H9 (cell line): Measurements from ENCODE around the gene LIX1. TPM values are rescaled to one million over a fixed set of nuclear protein-coding genes. Genes with fewer than 3 reads are reported as not detected.

ENCODE experiments used
- DNase-seq: peaks from one replicate; pipeline ENCODE4 v3.0.0-alpha.2; 2017
- H2AFZ ChIP-seq: one replicate; pipeline ENCODE4 v1.6.1; 2013; ENCODE audit warnings: mild to moderate bottlenecking, low read length, control low read depth, moderate library complexity
- H2AK5ac ChIP-seq: 2 replicates; pipeline ENCODE4 v1.6.1; 2013; ENCODE audit warnings: low read length, control low read depth, mixed read lengths; ENCODE audit not compliant: insufficient read length
- H2BK120ac ChIP-seq: one replicate; pipeline ENCODE4 v1.6.1; 2013; ENCODE audit warnings: low read depth, mild to moderate bottlenecking, low read length, control low read depth, inconsistent platforms; ENCODE audit not compliant: poor library complexity, severe bottlenecking
- H2BK12ac ChIP-seq: 2 replicates; pipeline ENCODE4 v1.6.1; 2013; ENCODE audit warnings: low read length, control low read depth, mixed read lengths, low read depth; ENCODE audit not compliant: insufficient read length
- H2BK15ac ChIP-seq: 2 replicates; pipeline ENCODE4 v1.6.1; 2013; ENCODE audit warnings: low read depth, low read length, control low read depth
- H2BK20ac ChIP-seq: one replicate; pipeline ENCODE4 v1.6.1; 2013; ENCODE audit warnings: low read depth, mild to moderate bottlenecking, low read length, control low read depth, inconsistent platforms; ENCODE audit not compliant: poor library complexity, severe bottlenecking
- H2BK5ac ChIP-seq: 2 replicates; pipeline ENCODE4 v1.6.1; 2013; ENCODE audit warnings: low read length, control low read depth, mixed read lengths; ENCODE audit not compliant: insufficient read length
- H3K14ac ChIP-seq: 2 replicates; pipeline ENCODE4 v1.6.1; 2013; ENCODE audit warnings: low read length, control low read depth; ENCODE audit not compliant: insufficient read depth
- H3K18ac ChIP-seq: 2 replicates; pipeline ENCODE4 v1.6.1; 2013; ENCODE audit warnings: low read depth, mild to moderate bottlenecking, mixed read lengths, low read length, control low read depth; ENCODE audit not compliant: insufficient read length
- H3K23ac ChIP-seq: 2 replicates; pipeline ENCODE4 v1.6.1; 2013; ENCODE audit warnings: low read length, control low read depth, mixed read lengths, low read depth; ENCODE audit not compliant: insufficient read length
- H3K23me2 ChIP-seq: 2 replicates; pipeline ENCODE4 v1.6.1; 2013; ENCODE audit warnings: low read depth, mild to moderate bottlenecking, mixed read lengths, low read length, control low read depth; ENCODE audit not compliant: insufficient read length, poor library complexity, severe bottlenecking
- H3K27ac ChIP-seq: 2 replicates; pipeline ENCODE4 v1.5.1; 2013; ENCODE audit warnings: low read length, control low read depth, mixed read lengths, low read depth; ENCODE audit not compliant: insufficient read length
- H3K27me3 ChIP-seq: 2 replicates; pipeline ENCODE4 v1.6.1; 2013; ENCODE audit warnings: low read length, control low read depth, inconsistent platforms; ENCODE audit not compliant: insufficient read depth
- H3K4ac ChIP-seq: 2 replicates; pipeline ENCODE4 v1.6.1; 2013; ENCODE audit warnings: low read depth, mild to moderate bottlenecking, control low read depth, inconsistent platforms, low read length, moderate library complexity
- H3K4me1 ChIP-seq: 2 replicates; pipeline ENCODE4 v1.6.1; 2013; ENCODE audit warnings: low read length, control low read depth, inconsistent platforms; ENCODE audit not compliant: insufficient read depth
- H3K4me2 ChIP-seq: 2 replicates; pipeline ENCODE4 v1.6.1; 2013; ENCODE audit warnings: low read length, control low read depth, mixed read lengths; ENCODE audit not compliant: insufficient read length, insufficient read depth
- H3K56ac ChIP-seq: 2 replicates; pipeline ENCODE4 v1.6.1; 2013; ENCODE audit warnings: low read depth, mild to moderate bottlenecking, mixed read lengths, low read length, control low read depth; ENCODE audit not compliant: insufficient read length
- H3K79me1 ChIP-seq: 2 replicates; pipeline ENCODE4 v1.6.1; 2013; ENCODE audit warnings: low read depth, mild to moderate bottlenecking, moderate library complexity, low read length, control low read depth, inconsistent platforms; ENCODE audit not compliant: insufficient read depth, poor library complexity, severe bottlenecking
- H3K79me2 ChIP-seq: 2 replicates; pipeline ENCODE4 v1.6.1; 2013; ENCODE audit warnings: low read length, control low read depth, inconsistent platforms; ENCODE audit not compliant: insufficient read depth
- H3K9ac ChIP-seq: 2 replicates; pipeline ENCODE4 v1.6.1; 2013; ENCODE audit warnings: low read length, control low read depth, mixed read lengths; ENCODE audit not compliant: insufficient read length; ENCODE audit errors: extremely low read depth
- H3K9me3 ChIP-seq: one replicate; pipeline ENCODE4 v1.6.1; 2013; ENCODE audit warnings: low read depth, low read length, inconsistent platforms; ENCODE audit not compliant: control insufficient read depth
- H3T11ph ChIP-seq: one replicate; pipeline ENCODE4 v1.6.1; 2013; ENCODE audit warnings: mild to moderate bottlenecking, low read length, control low read depth, inconsistent platforms
- H4K20me1 ChIP-seq: one replicate; pipeline ENCODE4 v1.6.1; 2013; ENCODE audit not compliant: control insufficient read depth, insufficient read length, insufficient read depth
- H4K5ac ChIP-seq: 2 replicates; pipeline ENCODE4 v1.6.1; 2013; ENCODE audit warnings: low read depth, mild to moderate bottlenecking, mixed read lengths, low read length, control low read depth; ENCODE audit not compliant: insufficient read length
- H4K8ac ChIP-seq: replicated peaks from 2 replicates; pipeline ENCODE4 v1.6.1; 2013; ENCODE audit warnings: low read length, control low read depth, mixed read lengths, low read depth; ENCODE audit not compliant: insufficient read length
- H4K91ac ChIP-seq: 2 replicates; pipeline ENCODE4 v1.6.1; 2013; ENCODE audit warnings: low read depth, mild to moderate bottlenecking, moderate library complexity, mixed read lengths, low read length, control low read depth; ENCODE audit not compliant: insufficient read length
- H3K27ac Mint-ChIP-seq, 3 experiments: 2 replicates in 2 of 3; 3 replicates in 1 of 3; pipeline ENCODE4 v1.8.0; 2020 to 2021; ENCODE audit warnings: mixed read lengths in 3 of 3, mild to moderate bottlenecking in 1 of 3, moderate library complexity in 1 of 3
- H3K27me3 Mint-ChIP-seq: 2 replicates; pipeline ENCODE4 v1.8.0; 2021; ENCODE audit warnings: low read depth, mild to moderate bottlenecking, moderate library complexity, mixed read lengths
- H3K36me3 Mint-ChIP-seq, 3 experiments: 2 replicates in 2 of 3; 3 replicates in 1 of 3; pipeline ENCODE4 v1.8.0; 2020 to 2021; ENCODE audit warnings: low read depth in 3 of 3, mixed read lengths in 3 of 3; ENCODE audit not compliant: insufficient read depth in 1 of 3
- H3K4me1 Mint-ChIP-seq, 2 experiments: 2 replicates each; pipeline ENCODE4 v1.8.0; 2020; ENCODE audit warnings: mixed read lengths in 2 of 2
- H3K4me3 Mint-ChIP-seq, 2 experiments: 2 replicates in 1 of 2; 3 replicates in 1 of 2; pipeline ENCODE4 v1.8.0; 2020 to 2021; ENCODE audit warnings: mild to moderate bottlenecking in 2 of 2, mixed read lengths in 2 of 2, moderate library complexity in 1 of 2
- H3K9me3 Mint-ChIP-seq, 2 experiments: 2 replicates in 1 of 2; 3 replicates in 1 of 2; pipeline ENCODE4 v1.8.0; 2020; ENCODE audit warnings: mild to moderate bottlenecking in 2 of 2, mixed read lengths in 2 of 2, moderate library complexity in 1 of 2
- CTCF ChIP-seq: fragments of 200-600 bp; sonication (generic); conservative IDR thresholded peaks from 3 replicates; pipeline ENCODE4 v1.8.0; 2021; ENCODE audit warnings: antibody characterized with exemption, mild to moderate bottlenecking
- WGBS: extraction: QIAGEN DNeasy Blood & Tissue Kit; methylation state at CpG from one replicate; pipeline ENCODE4 v1.1.7; 2013; ENCODE audit warnings: missing lambda C conversion rate, low lambda C conversion rate, mixed read lengths; ENCODE audit not compliant: insufficient read length; ENCODE audit errors: extremely low coverage; 5-methylcytosine and 5-hydroxymethylcytosine counted together
- total RNA-seq: library from RNA; stranded (reverse); gene quantifications from 2 replicates; pipeline ENCODE4 v1.2.1, GENCODE V29; 2021

The LIX1 gene
- total RNA-seq, 1 experiment from 2014 or later = 0.13 TPM

- no CpG with 5 or more reads among the region's 6 CpGs for WGBS
- Histone ChIP-seq H2BK12ac (no peak overlapping the region), H2BK20ac (no peak overlapping the region), H3K79me2 (no peaks in the 10 kb centered on the region), H4K91ac (no peak overlapping the region), H3K14ac (no peak overlapping the region), H2BK5ac (no peak overlapping the region), H4K20me1 (no peaks in the 10 kb centered on the region), H3K9ac (no peak overlapping the region), H3K79me1 (no peaks in the 10 kb centered on the region), H3K18ac (no peak overlapping the region), H3K4ac (no peak overlapping the region), H2AFZ (no peak overlapping the region), H2BK120ac (no peak overlapping the region), H4K5ac (no peak overlapping the region), H3K23me2 (no peaks in the 10 kb centered on the region), H4K8ac (no peak overlapping the region), H3T11ph (no peak overlapping the region), H2AK5ac (no peak overlapping the region), H3K4me1 (no peaks in the 10 kb centered on the region), H3K56ac (no peak overlapping the region), H2BK15ac (no peak overlapping the region), H3K27me3 (no peaks in the 10 kb centered on the region), H3K23ac (no peak overlapping the region), H3K27ac (no peak overlapping the region), H3K9me3 (no peaks in the 10 kb centered on the region), H3K4me2 (no peak overlapping the region)
- TF ChIP-seq CTCF = no peak
- Mint-ChIP-seq H3K27ac (no peak overlapping the region), H3K27me3 (no peaks in the 10 kb centered on the region), H3K36me3 (peaks cover 21 to 78% (median 47%) of the 10 kb centered on the region in 3 experiments; a peak in 6 of 7 replicates), H3K4me3 (no peak overlapping the region), H3K9me3 (no peaks in the 10 kb centered on the region), H3K4me1 (no peaks in the 10 kb centered on the region)
- DNase-seq = no peak
These were observed 25.0 kb upstream of the LIX1 start for GRCh38 chr5:97167435-97167834.
